Islet of Langerhans (tissue), 1 donor: ENCODE data around the gene KCNQ5.
"Not testable (repeated sequence)": the region's sequence is repeated elsewhere in the genome, so short reads cannot be mapped to it uniquely, and the experiment has no call there.

ENCODE experiments used
- FAIRE-seq: peaks from one replicate; lab custom pipeline; 2011; peaks lifted over from hg19 to GRCh38; lab: Jason Lieb, UNC

KCNQ5 gene

GRCh38 chr6:72956272-72956671 lies 334.4 kb downstream of the KCNQ5 start:
- FAIRE-seq, result no peak

GRCh38 chr6:72959821-72960220 lies 338.0 kb downstream of the KCNQ5 start:
- no peak for FAIRE-seq

GRCh38 chr6:72963946-72964345 lies 342.1 kb downstream of the KCNQ5 start:
- no peak for FAIRE-seq

GRCh38 chr6:72966628-72967280 lies 344.9 kb downstream of the KCNQ5 start:
- no peak for FAIRE-seq

- FAIRE-seq, result no peak
These were observed 345.5 kb downstream of the KCNQ5 start for GRCh38 chr6:72967329-72967728.

GRCh38 chr6:72968704-72969103 lies 346.8 kb downstream of the KCNQ5 start:
- no peak for FAIRE-seq

- no peak for FAIRE-seq
These were observed 347.8 kb downstream of the KCNQ5 start for GRCh38 chr6:72969666-72970065.

GRCh38 chr6:72972579-72972978 lies 350.7 kb downstream of the KCNQ5 start:
- FAIRE-seq, result no peak

- no peak for FAIRE-seq
These were observed 352.4 kb downstream of the KCNQ5 start for GRCh38 chr6:72974276-72974675.

GRCh38 chr6:72975352-72975752 lies 353.5 kb downstream of the KCNQ5 start:
- FAIRE-seq, result no peak

- FAIRE-seq, result no peak
These were observed 354.6 kb downstream of the KCNQ5 start for GRCh38 chr6:72976484-72976883.

- no peak for FAIRE-seq
These were observed 355.2 kb downstream of the KCNQ5 start for GRCh38 chr6:72977114-72977513.

GRCh38 chr6:72978808-72979207 lies 356.9 kb downstream of the KCNQ5 start:
- FAIRE-seq, result not testable (repeated sequence)

- not testable (repeated sequence) for FAIRE-seq
These were observed 362.4 kb downstream of the KCNQ5 start for GRCh38 chr6:72984189-72984831.

GRCh38 chr6:72984981-72985665 lies 363.3 kb downstream of the KCNQ5 start:
- no peak for FAIRE-seq

GRCh38 chr6:72987301-72987700 lies 365.4 kb downstream of the KCNQ5 start:
- FAIRE-seq, result no peak

GRCh38 chr6:72999995-73000394 lies 378.1 kb downstream of the KCNQ5 start:
- no peak for FAIRE-seq

GRCh38 chr6:73000460-73000859 lies 378.6 kb downstream of the KCNQ5 start:
- FAIRE-seq, result no peak

- FAIRE-seq, result no peak
These were observed 380.7 kb downstream of the KCNQ5 start for GRCh38 chr6:73002588-73002987.

GRCh38 chr6:73003302-73003701 lies 381.4 kb downstream of the KCNQ5 start:
- FAIRE-seq, result no peak

- FAIRE-seq, result no peak
These were observed 382.4 kb downstream of the KCNQ5 start for GRCh38 chr6:73004231-73004630.

GRCh38 chr6:73004861-73005260 lies 383.0 kb downstream of the KCNQ5 start:
- FAIRE-seq, result no peak

- FAIRE-seq, result no peak
These were observed 384.3 kb downstream of the KCNQ5 start for GRCh38 chr6:73006146-73006545.

GRCh38 chr6:73011945-73012344 lies 390.1 kb downstream of the KCNQ5 start:
- no peak for FAIRE-seq
